ENCODE data around the gene ADAT3.

The ADAT3 gene

GRCh38 chr19:1954532-1954933, 49.3 kb downstream of the ADAT3 start:
- H3K4me1 ChIP-seq (ENCODE audit: control insufficient read depth, insufficient read depth, low read length, poor library complexity, severe bottlenecking) = peaks cover 9% of the 10 kb centered on the region
- no peaks in the 10 kb centered on the region for H3K9me3 ChIP-seq (ENCODE audit: control insufficient read depth, low read length)
- H3K36me3 ChIP-seq (ENCODE audit: control insufficient read depth, insufficient read depth, low read length) = peaks cover 24% of the 10 kb centered on the region
- no peak overlapping the region for H3K27ac ChIP-seq (ENCODE audit: insufficient read depth, low read length, poor library complexity, severe bottlenecking)
- H3K27me3 ChIP-seq (replicated peaks; ENCODE audit: control insufficient read depth, insufficient read depth, low read length, poor library complexity, severe bottlenecking) = no peaks in the 10 kb centered on the region
- DNase-seq = no peak
- no peak overlapping the region for H3K4me3 ChIP-seq (ENCODE audit: insufficient read depth, low read depth, low read length, poor library complexity, severe bottlenecking)

GRCh38 chr19:1955171-1956121, 50.2 kb downstream of the ADAT3 start:
- Histone ChIP-seq H3K4me1 (ENCODE audit: control insufficient read depth, insufficient read depth, low read length, poor library complexity, severe bottlenecking) (peaks cover 9% of the 10 kb centered on the region), H3K36me3 (ENCODE audit: control insufficient read depth, insufficient read depth, low read length) (peaks cover 28% of the 10 kb centered on the region), H3K27ac (ENCODE audit: insufficient read depth, low read length, poor library complexity, severe bottlenecking) (no peak overlapping the region), H3K27me3 (replicated peaks; ENCODE audit: control insufficient read depth, insufficient read depth, low read length, poor library complexity, severe bottlenecking) (no peaks in the 10 kb centered on the region), H3K4me3 (ENCODE audit: insufficient read depth, low read depth, low read length, poor library complexity, severe bottlenecking) (no peak overlapping the region), H3K9me3 (ENCODE audit: control insufficient read depth, low read length) (no peaks in the 10 kb centered on the region)
- DNase-seq = no peak

DNA sequence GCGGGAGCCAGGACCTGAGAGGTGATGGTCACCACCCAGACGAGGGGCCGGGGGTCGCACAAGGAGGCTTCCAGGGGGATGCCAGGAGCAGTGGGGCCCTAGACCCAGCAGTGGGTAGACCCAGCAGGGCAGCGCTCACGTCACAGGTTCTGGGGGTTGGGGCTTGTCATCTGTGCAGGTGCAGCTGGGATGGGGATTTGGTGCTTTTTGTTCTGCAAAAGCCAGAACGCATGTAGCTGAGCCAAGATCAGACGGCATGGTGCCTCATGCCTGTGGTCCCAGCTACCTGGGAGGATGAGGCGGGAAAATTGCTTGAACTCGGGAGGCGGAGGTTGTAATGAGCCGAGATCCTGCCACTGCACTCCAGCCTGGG, 50.9 kb downstream of the ADAT3 start:
- DNase-seq = no peak
- Histone ChIP-seq H3K4me3 (ENCODE audit: insufficient read depth, low read depth, low read length, poor library complexity, severe bottlenecking) (no peak overlapping the region), H3K36me3 (ENCODE audit: control insufficient read depth, insufficient read depth, low read length) (peaks cover 28% of the 10 kb centered on the region), H3K27ac (ENCODE audit: insufficient read depth, low read length, poor library complexity, severe bottlenecking) (no peak overlapping the region), H3K9me3 (ENCODE audit: control insufficient read depth, low read length) (no peaks in the 10 kb centered on the region), H3K4me1 (ENCODE audit: control insufficient read depth, insufficient read depth, low read length, poor library complexity, severe bottlenecking) (peaks cover 9% of the 10 kb centered on the region), H3K27me3 (replicated peaks; ENCODE audit: control insufficient read depth, insufficient read depth, low read length, poor library complexity, severe bottlenecking) (no peaks in the 10 kb centered on the region)

GRCh38 chr19:1956868-1957492, 51.8 kb downstream of the ADAT3 start:
- no peaks in the 10 kb centered on the region for H3K9me3 ChIP-seq (ENCODE audit: control insufficient read depth, low read length)
- no peaks in the 10 kb centered on the region for H3K27me3 ChIP-seq (replicated peaks; ENCODE audit: control insufficient read depth, insufficient read depth, low read length, poor library complexity, severe bottlenecking)
- DNase-seq = no peak
- peaks cover 28% of the 10 kb centered on the region for H3K36me3 ChIP-seq (ENCODE audit: control insufficient read depth, insufficient read depth, low read length)
- H3K27ac ChIP-seq (ENCODE audit: insufficient read depth, low read length, poor library complexity, severe bottlenecking) = no peak overlapping the region
- H3K4me3 ChIP-seq (ENCODE audit: insufficient read depth, low read depth, low read length, poor library complexity, severe bottlenecking) = no peak overlapping the region
- peaks cover 9% of the 10 kb centered on the region for H3K4me1 ChIP-seq (ENCODE audit: control insufficient read depth, insufficient read depth, low read length, poor library complexity, severe bottlenecking)

DNA sequence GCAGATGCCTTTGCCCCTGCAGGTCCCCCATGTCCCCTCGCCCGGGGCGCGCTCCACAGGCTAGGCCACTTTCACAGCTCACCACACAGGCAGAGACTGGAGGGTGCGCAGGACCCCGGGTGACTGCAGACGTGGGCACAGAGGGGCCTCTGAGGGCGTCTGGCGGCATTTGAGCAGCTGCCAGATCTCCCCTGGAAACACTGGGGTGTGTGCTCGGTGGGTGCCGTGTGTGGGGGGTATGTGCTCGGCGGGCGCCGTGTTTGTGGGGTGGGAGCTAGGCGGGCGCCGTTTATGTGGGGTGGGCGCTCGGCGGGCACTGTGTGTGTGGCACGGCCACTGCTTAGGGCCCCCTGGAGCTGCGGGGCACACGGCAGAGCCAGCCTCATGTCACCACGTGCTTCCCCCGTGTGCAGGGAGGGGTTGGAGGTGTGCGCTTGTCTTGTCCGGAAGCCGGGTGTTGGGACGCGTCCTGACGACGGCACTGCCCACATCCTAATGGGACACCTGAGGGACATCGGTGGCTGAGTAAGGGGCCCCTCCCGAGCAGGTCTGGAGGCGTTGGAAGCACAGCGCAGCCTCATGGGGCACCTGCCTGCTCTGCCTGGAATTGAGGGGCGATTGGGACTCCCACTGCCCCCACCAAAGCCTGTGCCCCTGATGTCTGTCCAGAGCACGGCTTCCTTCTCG, 52.5 kb downstream of the ADAT3 start:
- H3K36me3 ChIP-seq (ENCODE audit: control insufficient read depth, insufficient read depth, low read length) = peaks cover 26% of the 10 kb centered on the region
- no peaks in the 10 kb centered on the region for H3K27me3 ChIP-seq (replicated peaks; ENCODE audit: control insufficient read depth, insufficient read depth, low read length, poor library complexity, severe bottlenecking)
- no peak overlapping the region for H3K4me3 ChIP-seq (ENCODE audit: insufficient read depth, low read depth, low read length, poor library complexity, severe bottlenecking)
- no peak overlapping the region for H3K27ac ChIP-seq (ENCODE audit: insufficient read depth, low read length, poor library complexity, severe bottlenecking)
- peaks cover 9% of the 10 kb centered on the region for H3K4me1 ChIP-seq (ENCODE audit: control insufficient read depth, insufficient read depth, low read length, poor library complexity, severe bottlenecking)
- H3K9me3 ChIP-seq (ENCODE audit: control insufficient read depth, low read length) = no peaks in the 10 kb centered on the region
- DNase-seq = no peak

DNA sequence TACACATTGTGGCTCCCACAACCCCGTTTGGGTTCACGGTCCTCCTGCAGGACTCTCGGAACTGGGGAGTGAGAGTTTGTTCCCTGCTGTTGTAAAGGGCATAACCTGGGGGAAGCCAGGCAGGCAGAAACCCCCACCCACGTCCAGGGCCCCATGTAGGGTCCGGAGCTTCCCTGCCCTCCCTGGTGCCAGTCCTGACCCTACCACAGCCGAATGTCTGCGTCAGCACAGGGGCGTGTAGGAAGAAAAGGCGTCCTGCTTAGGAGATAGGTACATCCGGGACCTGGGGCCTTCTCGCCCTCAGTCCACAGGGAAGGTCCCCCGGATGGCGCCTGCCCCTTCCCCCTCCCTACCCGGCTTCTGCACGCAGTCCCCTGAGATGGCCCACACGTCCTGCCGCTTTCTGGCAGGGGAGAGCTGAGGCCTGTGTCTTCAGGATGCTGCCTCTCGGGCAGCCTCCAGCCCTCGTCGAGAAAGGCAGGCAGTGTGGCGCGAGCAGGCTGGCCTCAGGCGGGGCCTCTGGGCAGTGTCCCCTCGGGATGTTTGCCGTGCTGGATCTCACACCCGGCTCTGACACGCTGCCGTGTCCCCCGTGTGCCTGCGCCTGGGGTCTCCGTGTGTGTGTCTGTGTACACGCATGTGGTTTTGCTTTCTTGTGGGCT, 54.9 kb downstream of the ADAT3 start:
- Histone ChIP-seq H3K4me3 (ENCODE audit: insufficient read depth, low read depth, low read length, poor library complexity, severe bottlenecking) (no peak overlapping the region), H3K36me3 (ENCODE audit: control insufficient read depth, insufficient read depth, low read length) (peaks cover 17% of the 10 kb centered on the region), H3K4me1 (ENCODE audit: control insufficient read depth, insufficient read depth, low read length, poor library complexity, severe bottlenecking) (peaks cover 9% of the 10 kb centered on the region), H3K27ac (ENCODE audit: insufficient read depth, low read length, poor library complexity, severe bottlenecking) (no peak overlapping the region), H3K9me3 (ENCODE audit: control insufficient read depth, low read length) (no peaks in the 10 kb centered on the region), H3K27me3 (replicated peaks; ENCODE audit: control insufficient read depth, insufficient read depth, low read length, poor library complexity, severe bottlenecking) (no peaks in the 10 kb centered on the region)
- no peak for DNase-seq

GRCh38 chr19:1961000-1961883, 56.0 kb downstream of the ADAT3 start:
- Histone ChIP-seq H3K4me3 (ENCODE audit: insufficient read depth, low read depth, low read length, poor library complexity, severe bottlenecking) (no peak overlapping the region), H3K4me1 (ENCODE audit: control insufficient read depth, insufficient read depth, low read length, poor library complexity, severe bottlenecking) (peaks cover 2% of the 10 kb centered on the region)

DNA sequence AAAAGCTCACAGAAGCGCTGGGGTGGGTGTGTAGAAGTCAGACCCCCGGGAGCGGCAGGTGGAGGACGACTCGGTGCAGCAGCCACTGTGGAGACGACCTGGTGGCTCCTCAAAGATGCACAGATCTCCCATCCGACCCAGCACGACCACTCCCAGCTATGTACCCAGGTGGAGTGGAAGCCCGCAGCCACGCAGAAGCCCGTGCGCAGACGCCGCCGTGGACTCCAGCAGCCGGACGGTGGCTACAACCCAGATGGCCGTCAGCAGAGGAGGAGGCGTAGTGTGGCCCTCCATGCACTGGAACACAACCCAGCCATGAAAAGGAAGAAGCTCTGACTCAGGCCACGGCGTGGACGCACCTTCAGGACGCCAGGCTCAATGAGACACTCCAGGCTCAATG, 57.5 kb downstream of the ADAT3 start:
- Histone ChIP-seq H3K4me1 (ENCODE audit: control insufficient read depth, insufficient read depth, low read length, poor library complexity, severe bottlenecking) (peaks cover 13% of the 10 kb centered on the region), H3K27me3 (replicated peaks; ENCODE audit: control insufficient read depth, insufficient read depth, low read length, poor library complexity, severe bottlenecking) (no peaks in the 10 kb centered on the region)

More at GRCh38 chr19:1961000-1961883, 56.0 kb downstream of the ADAT3 start:
- peaks cover 15% of the 10 kb centered on the region for H3K36me3 ChIP-seq (ENCODE audit: control insufficient read depth, insufficient read depth, low read length)
- H3K9me3 ChIP-seq (ENCODE audit: control insufficient read depth, low read length) = no peaks in the 10 kb centered on the region
- DNase-seq = no peak
- no peaks in the 10 kb centered on the region for H3K27me3 ChIP-seq (replicated peaks; ENCODE audit: control insufficient read depth, insufficient read depth, low read length, poor library complexity, severe bottlenecking)
- no peak overlapping the region for H3K27ac ChIP-seq (ENCODE audit: insufficient read depth, low read length, poor library complexity, severe bottlenecking)

More for the DNA sequence above, 57.5 kb downstream of the ADAT3 start:
- no peak for DNase-seq
- no peaks in the 10 kb centered on the region for H3K9me3 ChIP-seq (ENCODE audit: control insufficient read depth, low read length)
- no peak overlapping the region for H3K27ac ChIP-seq (ENCODE audit: insufficient read depth, low read length, poor library complexity, severe bottlenecking)
- peaks cover 9% of the 10 kb centered on the region for H3K36me3 ChIP-seq (ENCODE audit: control insufficient read depth, insufficient read depth, low read length)
- no peak overlapping the region for H3K4me3 ChIP-seq (ENCODE audit: insufficient read depth, low read depth, low read length, poor library complexity, severe bottlenecking)
